HK-2 (cell line): ENCODE results near the gene PLAC1.

Experiments
- DNase-seq: peaks from one replicate; pipeline ENCODE4 v3.0.0-alpha.2; 2018; ENCODE audit not compliant: unreplicated experiment

The PLAC1 gene

GRCh38 chrX:134588806-134589205 lies 69.5 kb downstream of the PLAC1 start:
- no peak for DNase-seq

- no peak for DNase-seq
These were observed 77.4 kb downstream of the PLAC1 start for GRCh38 chrX:134580907-134581306.

DNA sequence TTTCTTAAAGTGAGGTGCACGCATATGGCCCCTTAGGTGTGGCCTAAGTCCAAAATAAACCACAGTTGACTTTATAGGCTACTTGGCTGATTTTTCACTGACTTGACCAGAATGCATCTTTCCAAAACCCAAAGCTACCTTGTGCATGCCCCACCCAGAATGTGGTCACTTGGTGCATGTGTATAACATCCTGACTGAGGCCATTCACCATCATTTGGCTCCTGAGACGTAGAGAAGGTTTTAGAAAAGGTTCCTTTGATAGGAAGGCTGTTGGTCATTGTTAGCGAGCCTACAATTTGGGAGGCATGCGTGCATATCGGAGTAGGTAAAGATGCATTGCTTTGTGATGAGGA lies 84.6 kb downstream of the PLAC1 start:
- no peak for DNase-seq

GRCh38 chrX:134572816-134573682 lies 85.2 kb downstream of the PLAC1 start:
- peak; percentile 17 for DNase-seq

DNA sequence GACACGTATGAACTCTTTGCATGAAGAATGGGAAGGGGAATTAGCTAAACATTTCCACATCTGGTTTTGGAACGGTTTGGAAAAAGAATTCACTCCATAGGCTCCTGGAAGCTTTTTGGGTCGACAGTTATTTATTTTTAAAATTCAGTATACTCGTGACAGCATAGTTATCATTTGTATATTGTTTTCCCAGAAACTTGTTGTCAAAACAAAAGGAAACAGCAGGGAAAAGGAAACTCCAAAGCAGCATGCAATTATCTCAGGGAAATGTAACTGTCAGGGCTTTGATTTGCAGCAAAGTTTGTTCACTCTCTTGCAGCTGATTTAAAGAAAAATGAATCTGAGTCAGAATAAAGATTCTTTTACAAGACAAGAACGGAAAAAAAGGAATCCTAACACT lies 86.5 kb downstream of the PLAC1 start:
- DNase-seq, result no peak

GRCh38 chrX:134570899-134571298 lies 87.4 kb downstream of the PLAC1 start:
- DNase-seq, result no peak

DNA sequence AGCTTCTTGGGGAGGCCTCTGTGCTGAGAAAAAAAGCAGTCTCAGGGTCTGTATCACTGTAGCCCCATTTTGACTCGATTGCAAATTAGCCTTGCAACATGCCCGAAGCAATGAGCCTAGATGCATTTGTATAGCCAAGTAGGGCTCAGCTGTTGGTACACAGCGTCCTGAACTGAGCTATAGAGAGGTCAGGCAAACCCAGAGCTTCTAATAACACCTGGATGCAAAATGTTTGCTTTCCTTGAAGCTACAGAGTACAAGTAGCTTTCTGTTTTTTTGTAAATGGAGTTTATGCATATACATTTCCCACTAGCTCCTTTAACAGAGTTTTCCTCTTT lies 87.8 kb downstream of the PLAC1 start:
- DNase-seq, result no peak

- no peak for DNase-seq
These were observed 89.0 kb downstream of the PLAC1 start for GRCh38 chrX:134569306-134569705.

GRCh38 chrX:134568285-134569016 lies 89.8 kb downstream of the PLAC1 start:
- no peak for DNase-seq

DNA sequence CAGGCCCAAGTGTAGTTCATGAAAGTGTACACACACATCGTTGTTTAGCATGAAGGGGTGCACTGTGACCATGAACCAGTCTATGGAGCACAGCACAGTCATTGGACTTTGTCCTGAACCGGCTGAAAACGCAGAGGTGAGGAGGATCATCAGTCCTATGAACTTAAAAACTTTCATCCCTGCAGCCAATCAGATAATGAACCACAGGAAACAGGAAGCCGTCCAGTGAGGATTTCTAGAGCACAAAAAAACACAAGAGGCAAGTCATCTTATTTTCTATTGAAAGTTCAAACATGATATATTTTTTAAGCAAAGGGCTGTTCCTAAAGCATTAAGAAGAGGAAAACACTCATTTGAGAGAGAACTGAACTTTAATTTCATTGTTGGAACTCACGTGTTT lies 91.8 kb downstream of the PLAC1 start:
- DNase-seq, result no peak

GRCh38 chrX:134562002-134562401 lies 96.3 kb downstream of the PLAC1 start:
- no peak for DNase-seq

DNA sequence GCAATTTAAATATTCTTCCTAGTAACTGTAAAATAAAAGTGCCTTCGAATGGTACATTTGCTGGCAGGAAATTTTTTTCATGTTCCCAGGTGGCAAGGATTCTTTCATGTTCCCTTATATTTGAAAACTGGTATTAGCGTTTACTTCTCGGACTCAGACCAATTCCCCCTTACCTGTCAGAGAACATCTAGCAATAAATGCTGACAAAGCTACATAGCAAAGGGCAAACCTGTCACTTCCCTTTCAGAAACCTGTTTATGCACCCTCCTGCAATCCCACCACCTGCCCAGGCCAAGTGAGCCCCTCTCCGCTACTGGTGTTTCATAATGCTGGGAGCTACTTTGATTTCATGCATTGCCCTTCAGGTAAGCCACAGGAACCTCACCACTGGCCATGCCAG lies 100.1 kb downstream of the PLAC1 start:
- DNase-seq, result no peak

- DNase-seq, result no peak
These were observed 104.0 kb downstream of the PLAC1 start for GRCh38 chrX:134554291-134554690.

- no peak for DNase-seq
These were observed 105.9 kb downstream of the PLAC1 start for GRCh38 chrX:134552351-134552750.

DNA sequence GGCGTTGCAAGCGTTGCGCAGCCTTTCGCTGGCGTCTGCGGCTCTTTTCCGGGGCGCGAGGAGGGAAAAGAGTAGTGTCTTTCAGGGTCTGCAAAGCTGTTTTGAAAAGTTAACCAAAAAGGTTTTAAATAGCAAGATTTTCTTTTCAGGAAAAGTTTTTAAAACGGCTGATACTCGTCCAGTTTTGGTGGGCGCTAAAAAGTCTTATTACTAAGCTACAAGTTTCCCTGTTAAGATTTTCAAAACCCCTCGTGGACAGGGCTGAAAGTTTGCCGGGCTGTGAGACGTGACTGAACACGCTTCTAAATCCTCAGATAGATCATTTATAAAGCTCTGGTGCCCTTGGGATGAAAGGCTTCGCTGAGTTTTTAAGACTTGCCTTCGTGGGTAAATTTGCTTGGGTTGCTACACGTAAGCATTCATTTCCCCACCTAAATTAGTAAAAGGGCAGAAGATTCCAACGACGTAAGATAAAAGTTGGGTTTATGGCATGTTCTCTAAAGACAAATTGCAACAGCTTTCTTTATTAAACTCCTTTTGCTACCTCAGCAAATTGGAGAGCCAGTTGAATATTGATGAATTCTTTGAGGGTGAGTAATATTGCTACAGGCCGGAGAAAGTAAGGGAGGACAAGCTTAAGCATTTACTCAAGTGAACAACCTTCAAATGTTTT lies 106.8 kb downstream of the PLAC1 start:
- peak; percentile 36 for DNase-seq

GRCh38 chrX:134548257-134549201 lies 109.7 kb downstream of the PLAC1 start:
- no peak for DNase-seq

DNA sequence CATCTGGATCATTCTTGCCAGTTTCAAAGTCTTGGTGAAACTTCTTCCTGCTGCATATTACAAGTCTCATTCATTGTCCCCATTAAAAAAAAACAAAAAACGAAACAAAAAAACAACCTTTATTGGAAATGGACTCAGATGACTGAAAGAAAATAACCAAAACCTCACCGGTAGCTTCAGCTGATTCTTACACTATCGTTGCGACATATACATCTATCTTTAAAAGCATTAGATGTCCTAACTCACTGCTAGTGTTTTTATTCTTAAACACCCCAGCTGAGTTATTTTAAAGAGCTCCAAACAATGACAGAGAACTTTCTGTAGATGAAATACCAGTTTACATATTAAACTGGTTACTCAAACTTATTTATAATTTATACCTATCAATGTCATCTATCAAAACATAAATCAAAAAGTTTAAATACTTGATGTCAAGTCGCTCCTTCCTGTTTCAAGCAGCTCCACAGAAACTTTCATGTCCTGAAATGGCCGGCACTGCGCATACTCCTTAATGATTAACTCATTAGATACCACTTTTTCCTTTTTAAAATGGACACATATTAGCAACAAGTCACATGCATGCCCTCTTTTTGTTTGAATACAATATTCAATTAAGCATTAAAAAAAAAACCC lies 111.1 kb downstream of the PLAC1 start:
- no peak for DNase-seq

- no peak for DNase-seq
These were observed 112.1 kb downstream of the PLAC1 start for GRCh38 chrX:134546187-134546586.

GRCh38 chrX:134545510-134545909 lies 112.8 kb downstream of the PLAC1 start:
- DNase-seq, result no peak

DNA sequence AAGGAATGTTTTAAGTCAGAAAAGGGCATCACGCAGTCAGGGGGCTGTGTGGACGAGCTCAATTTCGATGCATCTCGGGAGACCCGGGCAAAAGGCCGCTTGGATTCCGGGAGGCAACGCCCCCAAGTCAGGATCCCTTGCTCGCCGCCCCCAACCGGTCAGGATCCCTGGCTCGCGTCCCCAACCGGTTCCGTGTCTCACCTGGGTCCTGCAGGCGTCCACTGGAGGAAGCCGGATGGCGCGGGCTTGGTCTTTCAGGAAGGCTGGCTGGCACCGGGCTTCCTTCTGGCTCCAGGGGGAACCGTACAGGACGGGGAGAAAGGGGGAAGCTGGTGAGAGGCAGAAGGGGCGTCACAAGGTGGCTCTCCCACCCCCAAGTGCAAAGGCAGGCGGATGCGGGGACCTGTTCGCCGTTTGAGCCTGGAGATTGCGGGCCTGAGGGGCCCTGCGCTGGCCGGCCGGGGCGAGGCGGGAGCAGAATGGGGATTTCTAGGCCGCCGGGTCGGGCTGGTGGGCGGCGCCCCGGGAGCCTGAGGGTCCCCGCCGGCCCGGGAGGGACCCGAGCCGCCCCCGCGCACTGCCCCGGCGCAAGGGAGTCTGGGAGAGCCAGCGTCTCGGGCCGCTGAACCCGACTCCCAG lies 113.6 kb downstream of the PLAC1 start:
- DNase-seq, result no peak

DNA sequence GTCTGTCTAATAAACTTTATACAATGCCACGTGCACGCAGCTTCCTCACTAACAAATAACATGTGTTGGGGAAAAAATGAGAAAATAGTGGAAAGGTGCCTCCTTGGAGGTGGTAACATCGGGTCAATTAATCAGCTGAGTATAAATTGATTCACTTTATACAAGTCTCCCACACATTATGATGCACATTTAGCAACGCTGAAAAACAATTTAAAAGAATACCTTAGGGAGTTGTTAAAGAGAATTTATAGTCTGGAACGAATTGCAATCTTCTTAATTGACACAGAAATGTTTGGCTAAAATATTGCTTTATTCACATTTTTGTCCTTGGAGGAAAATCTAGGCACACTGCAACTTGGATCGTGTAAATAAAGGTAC lies 114.1 kb downstream of the PLAC1 start:
- DNase-seq, result no peak
